H1 (cell line): Measurements from ENCODE around the gene SPC24. TPM values are rescaled to one million over a fixed set of nuclear protein-coding genes. Genes with fewer than 3 reads are reported as not detected.

ENCODE experiments used
- BACH1 ChIP-seq: IDR thresholded peaks from 2 replicates; pipeline ENCODE4 v1.6.1; 2012; ENCODE audit warnings: low read length, improper control_type of control experiment
- BRCA1 ChIP-seq: IDR thresholded peaks from 2 replicates; pipeline ENCODE4 v1.6.1; 2012; ENCODE audit warnings: low read depth, low read length, improper control_type of control experiment
- CHD1 ChIP-seq: IDR thresholded peaks from 2 replicates; pipeline ENCODE4 v1.6.1; 2012; ENCODE audit warnings: low read depth, low read length, improper control_type of control experiment
- CREB1 ChIP-seq: IDR thresholded peaks from 2 replicates; pipeline ENCODE4 v1.6.1; 2012; ENCODE audit warnings: inconsistent platforms
- HDAC2 ChIP-seq, 2 experiments: fragments of 300-600 bp in 1 of 2; sonication (generic) in 1 of 2; IDR thresholded peaks; 2 replicates each; pipeline ENCODE4 v1.6.1; 2011 to 2012; ENCODE audit warnings: low read depth in 2 of 2, low read length in 2 of 2, mild to moderate bottlenecking in 2 of 2, moderate library complexity in 2 of 2, borderline replicate concordance in 1 of 2, inconsistent platforms in 1 of 2
- JUN ChIP-seq: IDR thresholded peaks from 2 replicates; pipeline ENCODE4 v1.6.1; 2011; ENCODE audit warnings: low read depth, mild to moderate bottlenecking, improper control_type of control experiment, low read length
- JUND ChIP-seq: IDR thresholded peaks from 2 replicates; pipeline ENCODE4 v1.6.1; 2011; ENCODE audit warnings: mild to moderate bottlenecking, improper control_type of control experiment, low read length
- KDM1A ChIP-seq: fragments of 200-600, 300-600 bp; sonication (generic); IDR thresholded peaks from 2 replicates; pipeline ENCODE4 v1.7.1; 2016; ENCODE audit warnings: mild to moderate bottlenecking, low read length, borderline replicate concordance
- MAFK ChIP-seq: IDR thresholded peaks from 2 replicates; pipeline ENCODE4 v1.6.1; 2012; ENCODE audit warnings: low read depth, mild to moderate bottlenecking, improper control_type of control experiment, low read length
- PHF8 ChIP-seq: fragments of 200-600 bp; sonication (generic); conservative IDR thresholded peaks from 2 replicates; pipeline ENCODE4 v1.7.1; 2012; ENCODE audit warnings: low read depth, mild to moderate bottlenecking, inconsistent platforms, low read length, moderate library complexity
- POLR2A ChIP-seq, 2 experiments: IDR thresholded peaks; 1 replicate in 1 of 2; 2 replicates in 1 of 2; pipeline ENCODE4 v1.6.1; 2011; ENCODE audit warnings: low read depth in 2 of 2, low read length in 2 of 2, mild to moderate bottlenecking in 2 of 2; ENCODE audit errors: control extremely low read depth in 1 of 2
- POLR2AphosphoS5 ChIP-seq: IDR thresholded peaks from 2 replicates; pipeline ENCODE4 v1.6.1; 2011; ENCODE audit warnings: low read depth, low read length
- RBBP5 ChIP-seq: IDR thresholded peaks from 2 replicates; pipeline ENCODE4 v1.7.1; 2012; ENCODE audit warnings: low read depth, mild to moderate bottlenecking, inconsistent platforms, low read length, moderate library complexity, borderline replicate concordance
- RFX5 ChIP-seq: IDR thresholded peaks from 2 replicates; pipeline ENCODE4 v1.6.1; 2011; ENCODE audit warnings: low read depth, low read length, improper control_type of control experiment, borderline replicate concordance
- SIN3A ChIP-seq, 2 experiments: IDR thresholded peaks in 1 of 2; conservative IDR thresholded peaks in 1 of 2; 2 replicates each; pipeline ENCODE4 v1.6.1; 2011 to 2012; ENCODE audit warnings: low read length in 2 of 2, improper control_type of control experiment in 1 of 2, low read depth in 1 of 2, mild to moderate bottlenecking in 1 of 2
- SP1 ChIP-seq: IDR thresholded peaks from 2 replicates; pipeline ENCODE4 v1.6.1; 2011; ENCODE audit warnings: low read depth, low read length
- TAF1 ChIP-seq: IDR thresholded peaks from 2 replicates; pipeline ENCODE4 v1.6.1; 2011; ENCODE audit warnings: mild to moderate bottlenecking, low read depth, low read length
- TAF7 ChIP-seq: optimal IDR thresholded peaks from 2 replicates; pipeline ENCODE3; 2011; ENCODE audit warnings: low read depth, mild to moderate bottlenecking, inconsistent platforms, low read length, moderate library complexity, borderline replicate concordance
- TEAD4 ChIP-seq: IDR thresholded peaks from 2 replicates; pipeline ENCODE4 v1.6.1; 2012; ENCODE audit warnings: low read depth, low read length, inconsistent platforms, mixed read lengths
- polyA plus RNA-seq, 7 experiments: library from polyadenylated mRNA; depleted of rRNA in 3 of 7; stranded (reverse) in 5 of 7; unstranded in 2 of 7; fragments of >200 nt in 5 of 7; fragments of 200-250 nt in 2 of 7; gene quantifications; 1 replicate in 5 of 7; 2 replicates in 1 of 7; 4 replicates in 1 of 7; pipeline versions ENCODE4 v1.2.1 to v1.2.3, GENCODE V29; 2011 to 2013; ENCODE audit warnings: missing spikeins in 2 of 7, mixed read lengths in 2 of 7
- total RNA-seq: library from RNA; stranded (reverse); fragmentation: NEBNext Ultra II Directional; extraction: Animal tissue kit (Norgen Biotek cat#: 25700); gene quantifications from 2 replicates; pipeline ENCODE4 v1.2.1, GENCODE V29; 2021
- TF ChIP-seq, protein P1 (sequence below): IDR thresholded peaks from 2 replicates; pipeline ENCODE4 v1.6.1; 2012; ENCODE audit warnings: inconsistent platforms
- TF ChIP-seq, protein P2 (sequence below): IDR thresholded peaks from 2 replicates; pipeline ENCODE4 v1.6.1; 2012; ENCODE audit warnings: low read length, inconsistent platforms
- TF ChIP-seq, protein P3 (sequence below): IDR thresholded peaks from 2 replicates; pipeline ENCODE4 v1.6.1; 2012; ENCODE audit warnings: inconsistent platforms

The SPC24 gene
- total and polyA plus RNA-seq, 2 of the 8 experiments (the other 6 are each of a cell fraction or from before 2014, with no cell fraction given): 17.7 to 42.4 TPM

DNA sequence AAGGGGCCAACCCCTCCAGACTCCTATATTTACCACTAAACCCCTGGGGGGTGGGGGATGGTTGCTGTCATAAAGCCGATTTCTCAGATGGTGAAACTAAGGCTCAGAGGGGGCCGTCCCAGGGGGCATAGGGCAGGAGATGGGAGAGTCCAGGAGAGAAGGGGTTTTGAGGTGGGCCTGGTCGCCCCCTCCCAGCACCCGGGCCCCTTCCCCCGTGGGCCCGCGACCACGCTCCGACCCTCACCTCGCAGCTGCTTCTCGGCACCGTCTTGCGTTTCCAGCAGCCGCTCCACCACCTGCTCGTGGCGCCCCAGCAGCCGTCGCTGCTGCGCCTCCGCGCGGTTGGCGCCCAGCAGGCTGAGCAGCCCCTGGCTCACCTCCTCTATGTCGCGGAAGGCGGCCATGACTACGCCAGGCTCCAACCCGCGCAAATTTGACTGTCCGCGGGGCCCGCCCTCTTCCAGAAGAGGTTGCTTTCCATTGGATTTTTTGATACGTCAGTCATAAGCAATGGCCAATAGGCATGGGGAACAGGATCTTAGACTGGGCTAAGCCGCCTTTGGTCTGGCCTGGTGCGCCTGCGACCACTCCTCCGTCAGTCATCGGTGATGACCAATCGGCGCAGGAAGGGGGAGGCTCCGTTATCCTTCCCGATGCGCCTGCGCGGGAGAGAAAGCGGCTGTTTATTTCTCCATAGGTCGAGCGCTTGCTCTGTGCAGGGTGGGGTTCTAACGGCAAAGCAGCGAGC is at the start of gene SPC24 (continued):
- TF ChIP-seq, protein P1, sequence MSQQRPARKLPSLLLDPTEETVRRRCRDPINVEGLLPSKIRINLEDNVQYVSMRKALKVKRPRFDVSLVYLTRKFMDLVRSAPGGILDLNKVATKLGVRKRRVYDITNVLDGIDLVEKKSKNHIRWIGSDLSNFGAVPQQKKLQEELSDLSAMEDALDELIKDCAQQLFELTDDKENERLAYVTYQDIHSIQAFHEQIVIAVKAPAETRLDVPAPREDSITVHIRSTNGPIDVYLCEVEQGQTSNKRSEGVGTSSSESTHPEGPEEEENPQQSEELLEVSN: peak; percentile 58
- TF ChIP-seq BRCA1 (no peak), JUND (peak; percentile 11; the same call in 1 of the 2 replicates), JUN (no peak), SP1 (peak; percentile 97), TEAD4 (no peak), CHD1 (no peak), POLR2A (IDR thresholded peaks at IDR 0.05; ENCODE audit: control extremely low read depth in 1 of 2, low read depth in 2 of 2, low read length in 2 of 2) (peak; percentile 88 to 91), SIN3A (conservative IDR thresholded peaks at IDR 0.05 in 1 of 2, IDR thresholded peaks at IDR 0.05 in 1 of 2; ENCODE audit: low read depth in 1 of 2, low read length in 2 of 2) (peak; percentile 81 to 89; a peak in 3 of 4 replicates), CREB1 (peak; percentile 69; the same call in 1 of the 2 replicates), KDM1A (peak; percentile 58; the same call in 1 of the 2 replicates), MAFK (no peak), HDAC2 (IDR thresholded peaks at IDR 0.05; ENCODE audit: borderline replicate concordance in 1 of 2, low read depth in 2 of 2, low read length in 2 of 2) (no peak; a peak in 1 of 4 replicates), PHF8 (peak; percentile 97), RFX5 (no peak), TAF7 (peak; percentile 97), BACH1 (no peak), TAF1 (peak; percentile 99), POLR2AphosphoS5 (peak; percentile 89), RBBP5 (0 out of 2 replicates have a peak, but pooled peaks have one; percentile 45)
- TF ChIP-seq, protein P2, sequence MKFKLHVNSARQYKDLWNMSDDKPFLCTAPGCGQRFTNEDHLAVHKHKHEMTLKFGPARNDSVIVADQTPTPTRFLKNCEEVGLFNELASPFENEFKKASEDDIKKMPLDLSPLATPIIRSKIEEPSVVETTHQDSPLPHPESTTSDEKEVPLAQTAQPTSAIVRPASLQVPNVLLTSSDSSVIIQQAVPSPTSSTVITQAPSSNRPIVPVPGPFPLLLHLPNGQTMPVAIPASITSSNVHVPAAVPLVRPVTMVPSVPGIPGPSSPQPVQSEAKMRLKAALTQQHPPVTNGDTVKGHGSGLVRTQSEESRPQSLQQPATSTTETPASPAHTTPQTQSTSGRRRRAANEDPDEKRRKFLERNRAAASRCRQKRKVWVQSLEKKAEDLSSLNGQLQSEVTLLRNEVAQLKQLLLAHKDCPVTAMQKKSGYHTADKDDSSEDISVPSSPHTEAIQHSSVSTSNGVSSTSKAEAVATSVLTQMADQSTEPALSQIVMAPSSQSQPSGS: 0 out of 2 replicates have a peak, but pooled peaks have one; percentile 35
- TF ChIP-seq, protein P3, sequence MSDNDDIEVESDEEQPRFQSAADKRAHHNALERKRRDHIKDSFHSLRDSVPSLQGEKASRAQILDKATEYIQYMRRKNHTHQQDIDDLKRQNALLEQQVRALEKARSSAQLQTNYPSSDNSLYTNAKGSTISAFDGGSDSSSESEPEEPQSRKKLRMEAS: peak; percentile 41; the same call in 1 of the 2 replicates
